Hepatocyte (in vitro differentiated cells): Measurements from ENCODE around the gene KNCN.

Experiments
- CTCF ChIP-seq: fragments of 200-600 bp; sonication (generic); IDR thresholded peaks from 2 replicates; pipeline ENCODE4 v1.5.1; 2016; ENCODE audit warnings: antibody characterized with exemption, mild to moderate bottlenecking; ENCODE audit not compliant: poor library complexity
- EZH2phosphoT487 ChIP-seq: fragments of 200-600 bp; sonication (generic); IDR thresholded peaks from one replicate; pipeline ENCODE4 v1.6.1; 2018; ENCODE audit warnings: antibody characterized with exemption, mild to moderate bottlenecking, low read depth, moderate library complexity; ENCODE audit not compliant: unreplicated experiment, severe bottlenecking

GRCh38 chr1:46582972-46583371, 31.5 kb upstream of the KNCN start:
- TF ChIP-seq CTCF (no peak), EZH2phosphoT487 (no peak)
